GM23338 (cell line): ENCODE measurements around the gene B4GALNT4. TPM values are rescaled to one million over a fixed set of nuclear protein-coding genes. Genes with fewer than 3 reads are reported as not detected.

Experiments
- ATAC-seq: fragments of 200-7000 bp; cut with Tn5 transposase; 3 replicates; pipeline ENCODE4 v1.9.1; 2020
- DNase-seq: peaks from one replicate; pipeline ENCODE4 v3.0.0-alpha.2; 2015; ENCODE audit warnings: low spot score
- H2AFZ ChIP-seq: fragments of 200-600 bp; sonication (generic); 2 replicates; pipeline ENCODE4 v1.8.0; 2016; ENCODE audit warnings: antibody characterized with exemption, mild to moderate bottlenecking, moderate library complexity
- H3F3A ChIP-seq: fragments of 200-600 bp; sonication (generic); replicated peaks from 2 replicates; pipeline ENCODE4 v1.8.0; 2017; ENCODE audit warnings: antibody characterized with exemption, mixed run types, low read depth
- H3K27ac ChIP-seq: fragments of 200-600 bp; sonication (generic); 2 replicates; pipeline ENCODE4 v1.6.1; 2016; ENCODE audit warnings: low read depth
- H3K27me3 ChIP-seq: fragments of 200-600 bp; sonication (generic); 2 replicates; pipeline ENCODE4 v1.8.0; 2016; ENCODE audit warnings: mild to moderate bottlenecking, mixed run types, moderate library complexity; ENCODE audit not compliant: insufficient read depth
- H3K36me3 ChIP-seq: fragments of 200-600 bp; sonication (generic); 2 replicates; pipeline ENCODE4 v1.8.0; 2016; ENCODE audit warnings: mild to moderate bottlenecking; ENCODE audit not compliant: insufficient read depth
- H3K4me1 ChIP-seq: fragments of 200-600 bp; sonication (generic); 2 replicates; pipeline ENCODE4 v1.8.0; 2016; ENCODE audit warnings: mild to moderate bottlenecking, moderate library complexity; ENCODE audit not compliant: insufficient read depth
- H3K4me2 ChIP-seq: fragments of 200-600 bp; sonication (generic); 2 replicates; pipeline ENCODE4 v1.7.1; 2017; ENCODE audit warnings: mixed run types
- H3K4me3 ChIP-seq: fragments of 200-600 bp; sonication (generic); 2 replicates; pipeline ENCODE4 v1.6.1; 2016; ENCODE audit warnings: mixed run types
- H3K79me2 ChIP-seq: fragments of 200-600 bp; sonication (generic); replicated peaks from 2 replicates; pipeline ENCODE4 v1.8.0; 2017; ENCODE audit warnings: mild to moderate bottlenecking; ENCODE audit not compliant: insufficient read depth
- H3K9me2 ChIP-seq: fragments of 200-600 bp; sonication (generic); 2 replicates; pipeline ENCODE4 v1.8.0; 2017; ENCODE audit not compliant: insufficient read depth
- H4K20me1 ChIP-seq: fragments of 200-600 bp; sonication (generic); replicated peaks from 2 replicates; pipeline ENCODE4 v1.8.0; 2017; ENCODE audit warnings: mild to moderate bottlenecking; ENCODE audit not compliant: insufficient read depth
- H3K27ac Mint-ChIP-seq: 2 replicates; pipeline ENCODE4 v1.8.0; 2020; ENCODE audit warnings: inconsistent platforms, mild to moderate bottlenecking, moderate library complexity, mixed read lengths
- H3K27me3 Mint-ChIP-seq: 3 replicates; pipeline ENCODE4 v1.8.0; 2022; ENCODE audit warnings: low read depth, mild to moderate bottlenecking, moderate library complexity, mixed read lengths, inconsistent platforms; ENCODE audit not compliant: insufficient read depth, poor library complexity
- H3K36me3 Mint-ChIP-seq: 3 replicates; pipeline ENCODE4 v1.8.0; 2021; ENCODE audit warnings: low read depth, mild to moderate bottlenecking, inconsistent platforms, moderate library complexity, mixed read lengths
- H3K4me1 Mint-ChIP-seq: 3 replicates; pipeline ENCODE4 v1.8.0; 2020; ENCODE audit warnings: mild to moderate bottlenecking, inconsistent platforms, mixed read lengths
- H3K4me3 Mint-ChIP-seq: 3 replicates; pipeline ENCODE4 v1.8.0; 2021; ENCODE audit warnings: moderate library complexity, mild to moderate bottlenecking, inconsistent platforms, mixed read lengths
- H3K9me3 Mint-ChIP-seq: 3 replicates; pipeline ENCODE4 v1.8.0; 2020; ENCODE audit warnings: moderate library complexity, mild to moderate bottlenecking, inconsistent platforms, mixed read lengths
- CTCF ChIP-seq, 2 experiments: fragments of 200-600 bp in 1 of 2; sonication (generic) in 1 of 2; conservative IDR thresholded peaks; 2 replicates each; pipeline versions ENCODE4 v1.5.1 to v1.6.1; 2016 to 2017; ENCODE audit warnings: antibody characterized with exemption in 2 of 2, low read depth in 2 of 2, mild to moderate bottlenecking in 2 of 2, moderate library complexity in 1 of 2
- ETS1 ChIP-seq: IDR thresholded peaks from 2 replicates; pipeline ENCODE4 v1.6.1; 2016; ENCODE audit warnings: antibody characterized with exemption
- EZH2 ChIP-seq: fragments of 200-600 bp; sonication (generic); IDR thresholded peaks from one replicate; pipeline ENCODE4 v1.8.0; 2017; ENCODE audit warnings: antibody characterized with exemption, mild to moderate bottlenecking, low read depth; ENCODE audit not compliant: unreplicated experiment
- EZH2phosphoT487 ChIP-seq: fragments of 200-600 bp; sonication (generic); IDR thresholded peaks from one replicate; pipeline ENCODE4 v1.8.1; 2018; ENCODE audit warnings: antibody characterized with exemption; ENCODE audit not compliant: unreplicated experiment
- JUNB ChIP-seq: IDR thresholded peaks from one replicate; pipeline ENCODE4 v1.6.1; 2016; ENCODE audit warnings: antibody characterized with exemption; ENCODE audit not compliant: unreplicated experiment
- NANOG ChIP-seq: IDR thresholded peaks from 2 replicates; pipeline ENCODE4 v1.6.1; 2016; ENCODE audit warnings: antibody characterized with exemption, borderline replicate concordance
- POLR2AphosphoS5 ChIP-seq: IDR thresholded peaks from 2 replicates; pipeline ENCODE4 v1.6.1; 2016; ENCODE audit warnings: antibody characterized with exemption, low read depth
- ZNF331 ChIP-seq: fragments of 250-450 bp; sonication (Bioruptor Pico); IDR thresholded peaks from 2 replicates; pipeline ENCODE4 v1.5.0; 2020; ENCODE audit warnings: low read depth, mild to moderate bottlenecking, moderate library complexity
- polyA plus RNA-seq: library from polyadenylated mRNA; unstranded; fragments of >200 nt; fragmentation: Nextera tagmentation; extraction: Ambion mirVana; gene quantifications from 2 replicates; pipeline ENCODE4 v1.2.1, GENCODE V29; 2016
- total RNA-seq: library from RNA; depleted of rRNA; stranded (reverse); fragments of >200 nt; shearing (Covaris generic); gene quantifications from 2 replicates; pipeline ENCODE4 v1.2.3, GENCODE V29; 2014
- TF ChIP-seq, protein P1 (sequence below): IDR thresholded peaks from one replicate; pipeline ENCODE4 v1.6.1; 2018; ENCODE audit warnings: antibody characterized with exemption; ENCODE audit not compliant: unreplicated experiment

B4GALNT4 gene
- total and polyA plus RNA-seq, 2 experiments from 2014 or later = 49.9 to 92.6 TPM

GRCh38 chr11:340539-341512 is 28.5 kb upstream of the B4GALNT4 start:
- Mint-ChIP-seq H3K4me1 (peaks cover 32% of the 10 kb centered on the region), H3K27me3 (peaks cover 18% of the 10 kb centered on the region), H3K4me3 (peak overlapping the region; percentile 51), H3K36me3 (no peaks in the 10 kb centered on the region; the same call in 1 of the 3 replicates), H3K9me3 (peaks cover 3% of the 10 kb centered on the region; the same call in 2 of the 3 replicates), H3K27ac (peak overlapping the region; percentile 94)
- H3K79me2 ChIP-seq = no peaks in the 10 kb centered on the region
- peak overlapping the region; percentile 3; the same call in 1 of the 2 replicates for H3K4me2 ChIP-seq
- no peak overlapping the region for H2AFZ ChIP-seq
- TF ChIP-seq NANOG (peak; percentile 14; the same call in 1 of the 2 replicates), EZH2 (no peak), JUNB (no peak)
- ATAC-seq = peak; percentile 59
- DNase-seq = peak; percentile 89
- peak overlapping the region; percentile 82 for H3K27ac ChIP-seq
- H3K4me3 ChIP-seq = no peak overlapping the region
- H3K27me3 ChIP-seq = no peaks in the 10 kb centered on the region
- H3K36me3 ChIP-seq = no peaks in the 10 kb centered on the region
- H3F3A ChIP-seq = peaks cover 8% of the 10 kb centered on the region
- H3K4me1 ChIP-seq = peaks cover 29% of the 10 kb centered on the region
- H3K9me2 ChIP-seq = no peaks in the 10 kb centered on the region
- no peaks in the 10 kb centered on the region for H4K20me1 ChIP-seq

- Mint-ChIP-seq H3K4me1 (peaks cover 20% of the 10 kb centered on the region), H3K27me3 (peaks cover 14% of the 10 kb centered on the region), H3K9me3 (peaks cover 3% of the 10 kb centered on the region), H3K36me3 (no peaks in the 10 kb centered on the region; the same call in 1 of the 3 replicates), H3K27ac (no peak overlapping the region), H3K4me3 (no peak overlapping the region)
- peaks cover 8% of the 10 kb centered on the region for H3F3A ChIP-seq
- no peak overlapping the region for H3K4me2 ChIP-seq
- H2AFZ ChIP-seq = no peak overlapping the region
- H3K9me2 ChIP-seq = no peaks in the 10 kb centered on the region
- ATAC-seq (no peak), DNase-seq (no peak)
- H3K36me3 ChIP-seq = no peaks in the 10 kb centered on the region
- no peak overlapping the region for H3K4me3 ChIP-seq
- TF ChIP-seq EZH2phosphoT487 (no peak), CTCF (conservative IDR thresholded peaks at IDR 0.05; ENCODE audit: low read depth in 2 of 2) (no peak), ZNF331 (CRISPR knock-in tag) (no peak), POLR2AphosphoS5 (no peak), ETS1 (no peak), JUNB (no peak), EZH2 (no peak)
- TF ChIP-seq, protein P1, sequence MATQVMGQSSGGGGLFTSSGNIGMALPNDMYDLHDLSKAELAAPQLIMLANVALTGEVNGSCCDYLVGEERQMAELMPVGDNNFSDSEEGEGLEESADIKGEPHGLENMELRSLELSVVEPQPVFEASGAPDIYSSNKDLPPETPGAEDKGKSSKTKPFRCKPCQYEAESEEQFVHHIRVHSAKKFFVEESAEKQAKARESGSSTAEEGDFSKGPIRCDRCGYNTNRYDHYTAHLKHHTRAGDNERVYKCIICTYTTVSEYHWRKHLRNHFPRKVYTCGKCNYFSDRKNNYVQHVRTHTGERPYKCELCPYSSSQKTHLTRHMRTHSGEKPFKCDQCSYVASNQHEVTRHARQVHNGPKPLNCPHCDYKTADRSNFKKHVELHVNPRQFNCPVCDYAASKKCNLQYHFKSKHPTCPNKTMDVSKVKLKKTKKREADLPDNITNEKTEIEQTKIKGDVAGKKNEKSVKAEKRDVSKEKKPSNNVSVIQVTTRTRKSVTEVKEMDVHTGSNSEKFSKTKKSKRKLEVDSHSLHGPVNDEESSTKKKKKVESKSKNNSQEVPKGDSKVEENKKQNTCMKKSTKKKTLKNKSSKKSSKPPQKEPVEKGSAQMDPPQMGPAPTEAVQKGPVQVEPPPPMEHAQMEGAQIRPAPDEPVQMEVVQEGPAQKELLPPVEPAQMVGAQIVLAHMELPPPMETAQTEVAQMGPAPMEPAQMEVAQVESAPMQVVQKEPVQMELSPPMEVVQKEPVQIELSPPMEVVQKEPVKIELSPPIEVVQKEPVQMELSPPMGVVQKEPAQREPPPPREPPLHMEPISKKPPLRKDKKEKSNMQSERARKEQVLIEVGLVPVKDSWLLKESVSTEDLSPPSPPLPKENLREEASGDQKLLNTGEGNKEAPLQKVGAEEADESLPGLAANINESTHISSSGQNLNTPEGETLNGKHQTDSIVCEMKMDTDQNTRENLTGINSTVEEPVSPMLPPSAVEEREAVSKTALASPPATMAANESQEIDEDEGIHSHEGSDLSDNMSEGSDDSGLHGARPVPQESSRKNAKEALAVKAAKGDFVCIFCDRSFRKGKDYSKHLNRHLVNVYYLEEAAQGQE = no peak
- no peaks in the 10 kb centered on the region for H3K27me3 ChIP-seq
- H4K20me1 ChIP-seq = no peaks in the 10 kb centered on the region
- peaks cover 18% of the 10 kb centered on the region for H3K4me1 ChIP-seq
- H3K27ac ChIP-seq = peak overlapping the region; percentile 82; the same call in 1 of the 2 replicates
- H3K79me2 ChIP-seq = no peaks in the 10 kb centered on the region
Measured at GRCh38 chr11:342328-342727, 27.0 kb upstream of the B4GALNT4 start.
